MM.1S (cell line): ENCODE measurements around the gene PDK1.

ENCODE experiments used
- CTCF ChIP-seq: fragments of 300-600 bp; sonication (generic); IDR thresholded peaks from 2 replicates; pipeline ENCODE4 v1.5.1; 2016; ENCODE audit warnings: antibody characterized with exemption, low read length, mixed read lengths
- EZH2 ChIP-seq: fragments of 300-600 bp; sonication (generic); optimal IDR thresholded peaks from 2 replicates; pipeline ENCODE3; 2017; ENCODE audit warnings: low read depth, mild to moderate bottlenecking, antibody characterized with exemption, low read length, mixed read lengths
- EZH2phosphoT487 ChIP-seq: fragments of 300-600 bp; sonication (generic); IDR thresholded peaks from 2 replicates; pipeline ENCODE4 v1.6.1; 2018; ENCODE audit warnings: antibody characterized with exemption, low read length

- TF ChIP-seq EZH2 (no peak), CTCF (no peak), EZH2phosphoT487 (no peak)
These were observed 42.9 kb upstream of the PDK1 start for GRCh38 chr2:172512810-172513523.
